Prostate gland (tissue), 2 donors: ENCODE measurements around the gene LGALS1.

Source experiments
- CTCF ChIP-seq, 4 experiments: fragments of 200-600 bp in 2 of 4; fragments of 450-650 bp in 2 of 4; sonication (generic) in 2 of 4; IDR thresholded peaks; 1 replicate in 3 of 4; 2 replicates in 1 of 4; pipeline ENCODE4 v1.5.1; 2016 to 2019; ENCODE audit warnings: antibody characterized with exemption in 4 of 4, mild to moderate bottlenecking in 2 of 4, moderate library complexity in 2 of 4
- POLR2A ChIP-seq: fragments of 450-650 bp; IDR thresholded peaks from one replicate; pipeline ENCODE4 v1.6.1; 2016; ENCODE audit warnings: antibody characterized with exemption, mild to moderate bottlenecking
- POLR2AphosphoS5 ChIP-seq: sonication (generic); formaldehyde crosslinking; IDR thresholded peaks from one replicate; pipeline ENCODE4 v1.6.1; 2017; ENCODE audit warnings: antibody characterized with exemption

GRCh38 chr22:37627545-37627944 lies 47.9 kb upstream of the LGALS1 start:
- no peak for TF ChIP-seq CTCF (IDR thresholded peaks at IDR 0.05)
- TF ChIP-seq POLR2A, result no peak
- TF ChIP-seq POLR2AphosphoS5, result no peak
